Endometrial microvascular endothelial cells (primary cell): ENCODE measurements around the gene RMND5B. TPM values are rescaled to one million over a fixed set of nuclear protein-coding genes. Genes with fewer than 3 reads are reported as not detected.
"Not testable (repeated sequence)": the region's sequence is repeated elsewhere in the genome, so short reads cannot be mapped to it uniquely, and the experiment has no call there.

ENCODE experiments used
- in situ Hi-C: cut with HindIII; loops from 2 replicates; pipeline ENCODE4 v1.10.0; 2017; ENCODE audit warnings: low sequenced_read_pairs, low pct_unique_long_range_greater_than_20kb; ENCODE audit errors: inconsistent ontology term
- total RNA-seq: library from RNA; depleted of rRNA; stranded (reverse); fragments of >200 nt; gene quantifications from one replicate; pipeline ENCODE4 v1.2.3, GENCODE V29; 2015; ENCODE audit errors: inconsistent ontology term

Gene RMND5B
- 21.2 TPM for total RNA-seq

- in situ Hi-C loops: no loop called here
Observed at GRCh38 chr5:178130576-178131445, at the start of gene RMND5B. TSS of gene RMND5B (plus strand) at chr5:178131014. CDS start at chr5:178138120, 7,106 bp downstream.

GRCh38 chr5:178081571-178082243, 49.1 kb upstream of the RMND5B start:
- in situ Hi-C loops: no loop called here

GRCh38 chr5:178083922-178084321, 46.9 kb upstream of the RMND5B start:
- in situ Hi-C loops: no loop called here

GRCh38 chr5:178085316-178085715, 45.5 kb upstream of the RMND5B start:
- in situ Hi-C loops: no loop called here

GRCh38 chr5:178086266-178086665, 44.5 kb upstream of the RMND5B start:
- in situ Hi-C loops: no loop called here

GRCh38 chr5:178087199-178087598, 43.6 kb upstream of the RMND5B start:
- in situ Hi-C loops: not testable (repeated sequence)

- in situ Hi-C loops: no loop called here
Observed at GRCh38 chr5:178090856-178091255, 40.0 kb upstream of the RMND5B start.

GRCh38 chr5:178093134-178093533, 37.7 kb upstream of the RMND5B start:
- in situ Hi-C loops: no loop called here

- in situ Hi-C loops: no loop called here
Observed at GRCh38 chr5:178094345-178094744, 36.5 kb upstream of the RMND5B start.

- in situ Hi-C loops: no loop called here
Observed at GRCh38 chr5:178098685-178099084, 32.1 kb upstream of the RMND5B start.

- in situ Hi-C loops: no loop called here
Observed at GRCh38 chr5:178103612-178104011, 27.2 kb upstream of the RMND5B start.

GRCh38 chr5:178104492-178104891, 26.3 kb upstream of the RMND5B start:
- in situ Hi-C loops: no loop called here

- in situ Hi-C loops: no loop called here
Observed at GRCh38 chr5:178106086-178106485, 24.7 kb upstream of the RMND5B start.

GRCh38 chr5:178106556-178107239, 24.1 kb upstream of the RMND5B start:
- in situ Hi-C loops: no loop called here

- in situ Hi-C loops: no loop called here
Observed at GRCh38 chr5:178107756-178108310, 23.0 kb upstream of the RMND5B start.

GRCh38 chr5:178108446-178108845, 22.4 kb upstream of the RMND5B start:
- in situ Hi-C loops: no loop called here

GRCh38 chr5:178108966-178109365, 21.8 kb upstream of the RMND5B start:
- in situ Hi-C loops: no loop called here

- in situ Hi-C loops: no loop called here
Observed at GRCh38 chr5:178110511-178110910, 20.3 kb upstream of the RMND5B start.

- in situ Hi-C loops: no loop called here
Observed at GRCh38 chr5:178111925-178112324, 18.9 kb upstream of the RMND5B start.
